ENCODE results near the gene KIAA1671. TPM values are rescaled to one million over a fixed set of nuclear protein-coding genes. Genes with fewer than 3 reads are reported as not detected.

The KIAA1671 gene
- total and polyA plus RNA-seq, 9 of the 15 experiments (the other 6 are each of a cell fraction or from before 2014, with no cell fraction given), result under 0.01 to 0.11 (median 0.02) TPM; not detected in 5

- Histone ChIP-seq H4K20me1 (replicated peaks; ENCODE audit: control insufficient read depth, insufficient read depth, low read length) (peaks cover 4% of the 10 kb centered on the region; the same call in 1 of the 2 replicates), H3K4me1 (replicated peaks in 1 of 2; ENCODE audit: control insufficient read depth in 2 of 2, insufficient read depth in 2 of 2, low read length in 2 of 2) (no peaks in the 10 kb centered on the region), H3K4me2 (ENCODE audit: insufficient read depth, low read length) (no peak overlapping the region), H3K9ac (ENCODE audit: insufficient read depth in 1 of 2, low read depth in 2 of 2, low read length in 2 of 2) (no peak overlapping the region), H3K36me3 (ENCODE audit: control insufficient read depth, insufficient read depth, low read length) (no peaks in the 10 kb centered on the region), H3K4me3 (no peak overlapping the region), H3K79me2 (ENCODE audit: control insufficient read depth, insufficient read depth, low read length) (no peaks in the 10 kb centered on the region), H3K27ac (ENCODE audit: extremely low read depth, low read depth, low read length) (no peak overlapping the region), H3K9me1 (ENCODE audit: control insufficient read depth, insufficient read depth, low read length) (no peaks in the 10 kb centered on the region), H3K27me3 (ENCODE audit: control insufficient read depth in 2 of 2, insufficient read depth in 2 of 2, low read length in 2 of 2) (peaks cover 0 to 33% of the 10 kb centered on the region in 2 experiments; a peak in 2 of 5 replicates), H2AFZ (ENCODE audit: low read depth, low read length) (no peak overlapping the region), H3K9me3 (replicated peaks; ENCODE audit: control insufficient read depth, insufficient read depth, low read depth, low read length) (no peaks in the 10 kb centered on the region)
- in situ Hi-C loops (cut with MboI), result no loop called here
- 0% methylated on average over 2 of the region's 3 CpGs for WGBS (ENCODE audit: insufficient coverage, low coverage, missing lambda C conversion rate)
- intact Hi-C loops (cut with micrococcal nuclease), result no loop called here
- ATAC-seq (no peak), DNase-seq (ENCODE audit: extremely low read depth in 1 of 4, low spot score in 3 of 4) (no peak), FAIRE-seq (no peak)
- ChIA-PET CTCF (ENCODE audit: low intra/inter-chr PET ratio) (no interaction called here), POLR2A (no interaction called here)
- TF ChIP-seq MTA1 (IDR thresholded peaks at IDR 0.05; ENCODE audit: borderline replicate concordance), result no peak
- BruUV-seq (replicated peaks), result no TSS peak
Observed at GRCh38 chr22:25021409-25021808, 68.9 kb downstream of the KIAA1671 start.

GRCh38 chr22:25021976-25022711 lies 69.6 kb downstream of the KIAA1671 start:
- Histone ChIP-seq H3K79me2 (ENCODE audit: control insufficient read depth, insufficient read depth, low read length) (no peaks in the 10 kb centered on the region), H3K36me3 (ENCODE audit: control insufficient read depth, insufficient read depth, low read length) (no peaks in the 10 kb centered on the region), H3K4me3 (no peak overlapping the region), H3K27ac (ENCODE audit: extremely low read depth, low read depth, low read length) (no peak overlapping the region), H3K4me2 (ENCODE audit: insufficient read depth, low read length) (no peak overlapping the region), H3K9ac (ENCODE audit: insufficient read depth in 1 of 2, low read depth in 2 of 2, low read length in 2 of 2) (no peak overlapping the region), H2AFZ (ENCODE audit: low read depth, low read length) (no peak overlapping the region), H3K4me1 (replicated peaks in 1 of 2; ENCODE audit: control insufficient read depth in 2 of 2, insufficient read depth in 2 of 2, low read length in 2 of 2) (no peaks in the 10 kb centered on the region), H3K27me3 (ENCODE audit: control insufficient read depth in 2 of 2, insufficient read depth in 2 of 2, low read length in 2 of 2) (peaks cover 0 to 28% of the 10 kb centered on the region in 2 experiments; a peak in 2 of 5 replicates), H3K9me3 (replicated peaks; ENCODE audit: control insufficient read depth, insufficient read depth, low read depth, low read length) (no peaks in the 10 kb centered on the region), H4K20me1 (replicated peaks; ENCODE audit: control insufficient read depth, insufficient read depth, low read length) (peaks cover 4% of the 10 kb centered on the region; the same call in 1 of the 2 replicates), H3K9me1 (ENCODE audit: control insufficient read depth, insufficient read depth, low read length) (no peaks in the 10 kb centered on the region)
- BruUV-seq (replicated peaks), result no TSS peak
- no peak for TF ChIP-seq CREB5 (CRISPR knock-in tag; IDR thresholded peaks at IDR 0.05)
- ChIA-PET CTCF (ENCODE audit: low intra/inter-chr PET ratio) (no interaction called here), POLR2A (no interaction called here)
- ATAC-seq (no peak), DNase-seq (ENCODE audit: extremely low read depth in 1 of 4, low spot score in 3 of 4) (no peak), FAIRE-seq (no peak)
- intact Hi-C loops (cut with micrococcal nuclease) (no loop called here), in situ Hi-C loops (cut with MboI) (no loop called here)
- WGBS (ENCODE audit: insufficient coverage, low coverage, missing lambda C conversion rate), result 2% methylated on average over 6 of the region's 11 CpGs
